ENCODE measurements around the gene DNAJA3. TPM values are rescaled to one million over a fixed set of nuclear protein-coding genes. Genes with fewer than 3 reads are reported as not detected.

DNAJA3 gene
- total RNA-seq, 1 experiment from 2014 or later: 56.2 TPM

- H3K27me3 ChIP-seq (ENCODE audit: insufficient read depth, low read length): no peaks in the 10 kb centered on the region
- WGBS (ENCODE audit: extremely low coverage, insufficient read length, low lambda C conversion rate): no CpG with 5 or more reads among the region's 92 CpGs
- peak within 1 kb of the TSS in 1 of 3 experiments; percentile 27; a peak in 2 of 7 replicates for H3K27ac Mint-ChIP-seq
Observed at GRCh38 chr16:4416200-4417032, 9.3 kb upstream of the DNAJA3 start, which contains the start of gene CORO7. CORO7 (minus strand) TSS chr16:4416596; CDS start chr16:4416518, 78 bp downstream.

More at GRCh38 chr16:4416200-4417032, 9.3 kb upstream of the DNAJA3 start, which contains the start of gene CORO7:
- Mint-ChIP-seq H3K36me3 (ENCODE audit: insufficient read depth in 1 of 3, low read depth in 3 of 3) (no peaks in the 10 kb centered on the region; a peak in 1 of 7 replicates), H3K27me3 (ENCODE audit: low read depth) (peaks cover 9% of the 10 kb centered on the region), H3K9me3 (0 out of 5 replicates have a peak, but pooled peaks cover 0 to 1% of the 10 kb centered on the region in 2 experiments), H3K4me3 (peak within 1 kb of the TSS; percentile 80 to 87), H3K4me1 (peaks cover 8 to 10% of the 10 kb centered on the region in 2 experiments)
- H2BK12ac ChIP-seq (ENCODE audit: insufficient read length, low read depth, low read length): no peak within 1 kb of the TSS
- H2BK20ac ChIP-seq (ENCODE audit: low read depth, low read length, poor library complexity, severe bottlenecking): no peak within 1 kb of the TSS
- peak; percentile 90 for DNase-seq
- no peak within 1 kb of the TSS for H4K91ac ChIP-seq (ENCODE audit: insufficient read length, low read depth, low read length)
- no peaks in the 10 kb centered on the region for H3K23me2 ChIP-seq (ENCODE audit: insufficient read length, low read depth, low read length, poor library complexity, severe bottlenecking)
- H2AFZ ChIP-seq (ENCODE audit: low read length): no peak within 1 kb of the TSS
- H4K20me1 ChIP-seq (ENCODE audit: control insufficient read depth, insufficient read depth, insufficient read length): no peaks in the 10 kb centered on the region
- TF ChIP-seq CTCF (conservative IDR thresholded peaks at IDR 0.05): no peak
- no peaks in the 10 kb centered on the region for H3K79me1 ChIP-seq (ENCODE audit: insufficient read depth, low read depth, low read length, poor library complexity, severe bottlenecking)
- no peaks in the 10 kb centered on the region for H3K9me3 ChIP-seq (ENCODE audit: control insufficient read depth, low read depth, low read length)
- H3T11ph ChIP-seq (ENCODE audit: low read length): no peak within 1 kb of the TSS
- H2BK15ac ChIP-seq (ENCODE audit: low read depth, low read length): no peak within 1 kb of the TSS
- no peak within 1 kb of the TSS for H4K5ac ChIP-seq (ENCODE audit: insufficient read length, low read depth, low read length)
- no peak within 1 kb of the TSS for H3K56ac ChIP-seq (ENCODE audit: insufficient read length, low read depth, low read length)
- 0 out of 2 replicates have a peak within 1 kb of the TSS, but pooled peaks have one; percentile 40 for H3K14ac ChIP-seq (ENCODE audit: insufficient read depth, low read length)
- no peak within 1 kb of the TSS for H3K23ac ChIP-seq (ENCODE audit: insufficient read length, low read depth, low read length)
- no peak within 1 kb of the TSS for H4K8ac ChIP-seq (replicated peaks; ENCODE audit: insufficient read length, low read depth, low read length)
- H3K9ac ChIP-seq (ENCODE audit: extremely low read depth, insufficient read length, low read length): no peak within 1 kb of the TSS
- no peak within 1 kb of the TSS for H3K18ac ChIP-seq (ENCODE audit: insufficient read length, low read depth, low read length)
- no peaks in the 10 kb centered on the region; the same call in 1 of the 2 replicates for H3K4me1 ChIP-seq (ENCODE audit: insufficient read depth, low read length)
- no peak within 1 kb of the TSS for H2AK5ac ChIP-seq (ENCODE audit: insufficient read length, low read length)
- no peak within 1 kb of the TSS for H3K27ac ChIP-seq (ENCODE audit: insufficient read length, low read depth, low read length)
- H3K79me2 ChIP-seq (ENCODE audit: insufficient read depth, low read length): no peaks in the 10 kb centered on the region
- H2BK120ac ChIP-seq (ENCODE audit: low read depth, low read length, poor library complexity, severe bottlenecking): no peak within 1 kb of the TSS
- H2BK5ac ChIP-seq (ENCODE audit: insufficient read length, low read length): no peak within 1 kb of the TSS
- H3K4ac ChIP-seq (ENCODE audit: low read depth, low read length): no peak within 1 kb of the TSS
- peak within 1 kb of the TSS; percentile 81 for H3K4me2 ChIP-seq (ENCODE audit: insufficient read depth, insufficient read length, low read length)

Data from H9 (cell line).